Left ventricle myocardium inferior (tissue), 1 donor: ENCODE measurements around the gene GPER1. TPM values are rescaled to one million over a fixed set of nuclear protein-coding genes. Genes with fewer than 3 reads are reported as not detected.

Experiments used
- DNase-seq: peaks from one replicate; pipeline ENCODE4 v3.0.0-alpha.2; 2020
- H3K27ac ChIP-seq: fragments of 200-600 bp; replicated peaks from 2 replicates; pipeline ENCODE4 v1.8.0; 2021
- H3K27me3 ChIP-seq: fragments of 200-600 bp; 2 replicates; pipeline ENCODE4 v1.8.0; 2021; ENCODE audit warnings: low read depth
- H3K36me3 ChIP-seq: fragments of 200-600 bp; 2 replicates; pipeline ENCODE4 v1.8.0; 2021
- H3K4me1 ChIP-seq: fragments of 200-600 bp; 2 replicates; pipeline ENCODE4 v1.8.0; 2021
- H3K4me3 ChIP-seq: fragments of 200-600 bp; 2 replicates; pipeline ENCODE4 v1.8.0; 2021; ENCODE audit warnings: mild to moderate bottlenecking, moderate library complexity
- H3K9me3 ChIP-seq: fragments of 200-600 bp; replicated peaks from 2 replicates; pipeline ENCODE4 v1.8.0; 2021
- CTCF ChIP-seq: fragments of 200-600 bp; IDR thresholded peaks from 2 replicates; pipeline ENCODE4 v1.8.0; 2021; ENCODE audit warnings: antibody characterized with exemption, mild to moderate bottlenecking, borderline replicate concordance
- intact Hi-C: fragments of 100-400 bp; cut with micrococcal nuclease; formaldehyde crosslinking; loops from one replicate; pipeline ENCODE4 v1.11.0; 2022
- total RNA-seq: library from RNA; stranded (reverse); fragmentation: NEBNext Ultra II Directional; extraction: Animal tissue kit (Norgen Biotek cat#: 25700); gene quantifications from one replicate; pipeline ENCODE4 v1.2.1, GENCODE V29; 2021
- donor health status: DM: no; HTN: yes; CAD: no; lungs with severe emphysema.

GPER1 gene
- total RNA-seq, 1 donor from 2014 or later: 3.0 TPM

GRCh38 chr7:1043552-1044188 lies 44.2 kb upstream of the GPER1 start:
- Histone ChIP-seq H3K9me3 (no peaks in the 10 kb centered on the region), H3K4me1 (peaks cover 73% of the 10 kb centered on the region), H3K36me3 (no peaks in the 10 kb centered on the region), H3K27ac (peak overlapping the region; percentile 94), H3K4me3 (peak overlapping the region; percentile 78), H3K27me3 (no peaks in the 10 kb centered on the region)
- DNase-seq: no peak
- no peak for TF ChIP-seq CTCF
- intact Hi-C loops: no loop called here

- peak; percentile 97 for DNase-seq
- Histone ChIP-seq H3K9me3 (no peaks in the 10 kb centered on the region), H3K36me3 (no peaks in the 10 kb centered on the region), H3K4me3 (peak within 1 kb of the TSS; percentile 78), H3K4me1 (peaks cover 81% of the 10 kb centered on the region), H3K27ac (peak within 1 kb of the TSS; percentile 94), H3K27me3 (no peaks in the 10 kb centered on the region)
- peak; percentile 72 for TF ChIP-seq CTCF
- intact Hi-C loops: no loop called here
These were observed 43.5 kb upstream of the GPER1 start, which contains the start of gene GPR146 for GRCh38 chr7:1044189-1045068. Gene GPR146, plus strand, starts transcription at chr7:1044546. Its CDS starts 12,970 bp downstream, at chr7:1057516.

- peak overlapping the region; percentile 78 for H3K4me3 ChIP-seq
These were observed 42.5 kb upstream of the GPER1 start for GRCh38 chr7:1045069-1046063.

GRCh38 chr7:1046722-1047679 lies 40.9 kb upstream of the GPER1 start:
- intact Hi-C loops: no loop called here
- no peaks in the 10 kb centered on the region for H3K27me3 ChIP-seq
- peak overlapping the region; percentile 12 for H3K27ac ChIP-seq
- H3K4me1 ChIP-seq: peaks cover 92% of the 10 kb centered on the region
- no peak for DNase-seq
- H3K4me3 ChIP-seq: no peak overlapping the region
- no peak for TF ChIP-seq CTCF
- H3K9me3 ChIP-seq: no peaks in the 10 kb centered on the region
- H3K36me3 ChIP-seq: no peaks in the 10 kb centered on the region

More at GRCh38 chr7:1045069-1046063, 42.5 kb upstream of the GPER1 start:
- H3K27ac ChIP-seq: peak overlapping the region; percentile 94
- no peaks in the 10 kb centered on the region for H3K36me3 ChIP-seq
- no peaks in the 10 kb centered on the region for H3K9me3 ChIP-seq
- peaks cover 90% of the 10 kb centered on the region for H3K4me1 ChIP-seq
- intact Hi-C loops: no loop called here
- no peaks in the 10 kb centered on the region for H3K27me3 ChIP-seq
- no peak for DNase-seq
- TF ChIP-seq CTCF: no peak
